EH (cell line): ENCODE results near the gene ARHGEF2.
A peak's percentile ranks its signal among the peaks of the same experiment; 100 is the strongest.

Experiments used
- DNase-seq: peaks from one replicate; pipeline ENCODE4 v3.0.0-alpha.2; 2015; ENCODE audit warnings: low read depth

Gene ARHGEF2

DNA sequence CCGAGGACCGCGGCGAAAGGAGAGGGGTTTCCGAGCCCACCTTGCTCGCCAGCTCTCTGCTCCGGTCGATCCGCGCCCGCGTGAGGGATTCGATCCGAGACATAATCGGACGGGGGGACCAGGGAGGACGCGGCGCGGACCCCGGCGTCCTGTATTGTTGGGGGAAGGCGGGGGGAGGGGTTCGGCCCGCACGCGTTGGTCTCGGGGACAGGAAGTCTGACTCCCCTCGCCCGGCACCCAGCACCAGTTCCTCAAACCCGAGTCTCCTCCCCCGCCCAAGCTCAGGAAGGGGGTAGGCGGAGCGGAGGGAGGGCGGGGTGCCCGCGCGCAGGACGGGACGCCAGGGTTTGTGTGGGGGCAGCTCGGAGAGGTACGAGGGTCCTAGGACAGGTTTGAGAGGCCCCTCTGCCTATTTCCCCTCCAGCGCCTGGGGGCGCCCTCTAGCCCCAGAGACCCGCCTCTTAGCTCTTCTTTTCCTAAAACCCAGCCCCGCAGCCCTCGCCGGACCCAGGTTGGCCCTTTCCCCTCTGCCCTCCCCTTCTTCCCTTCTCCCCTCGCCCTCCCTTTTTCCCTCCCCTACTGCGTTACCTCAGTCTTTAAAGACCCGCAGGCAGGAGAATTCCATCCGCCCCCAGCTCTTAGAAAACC is at the start of gene ARHGEF2:
Gene ARHGEF2 (minus strand): TSS at position 223 of the 648 bp plus-strand sequence. CDS start 120 bp downstream, at position 103.
- peak; percentile 85 for DNase-seq

DNA sequence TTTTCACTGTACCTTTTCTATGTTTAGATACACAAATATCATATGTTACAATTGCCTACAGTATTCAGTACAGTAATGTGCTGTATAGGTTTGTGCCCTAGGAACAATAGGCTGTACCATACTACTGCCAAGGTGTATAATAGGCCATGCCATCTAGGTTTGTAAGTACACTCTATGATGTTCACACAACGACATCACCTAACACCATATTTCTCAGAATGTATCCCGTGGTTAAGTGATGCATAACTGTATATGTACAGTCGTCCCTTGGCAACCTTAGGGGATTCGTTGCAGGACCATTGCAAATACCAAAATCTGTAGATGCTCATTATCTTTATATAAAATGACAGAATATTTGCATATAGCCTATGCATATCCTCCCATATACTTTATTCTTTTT is 48.2 kb upstream of the ARHGEF2 start:
- DNase-seq, result no peak

DNA sequence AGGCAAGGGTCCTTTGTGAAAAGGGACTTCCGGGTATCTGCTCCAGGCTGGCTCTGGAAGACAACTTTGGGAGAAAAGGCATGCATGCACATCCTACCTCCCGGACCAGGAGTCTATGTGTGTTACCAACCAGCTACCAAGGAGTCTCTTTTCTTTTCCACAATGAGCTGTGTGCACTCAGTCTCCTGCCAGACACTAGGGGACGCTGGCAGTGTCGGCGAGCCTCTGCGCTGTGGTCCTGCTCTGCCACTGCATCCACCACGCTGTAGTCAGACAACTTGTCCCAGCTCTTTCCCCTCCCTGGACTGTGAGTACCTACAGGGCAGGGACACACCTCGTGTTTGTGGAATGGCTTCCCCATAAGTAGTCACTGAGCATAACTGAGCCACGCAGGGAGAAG is 47.5 kb upstream of the ARHGEF2 start:
- peak; percentile 51 for DNase-seq

DNA sequence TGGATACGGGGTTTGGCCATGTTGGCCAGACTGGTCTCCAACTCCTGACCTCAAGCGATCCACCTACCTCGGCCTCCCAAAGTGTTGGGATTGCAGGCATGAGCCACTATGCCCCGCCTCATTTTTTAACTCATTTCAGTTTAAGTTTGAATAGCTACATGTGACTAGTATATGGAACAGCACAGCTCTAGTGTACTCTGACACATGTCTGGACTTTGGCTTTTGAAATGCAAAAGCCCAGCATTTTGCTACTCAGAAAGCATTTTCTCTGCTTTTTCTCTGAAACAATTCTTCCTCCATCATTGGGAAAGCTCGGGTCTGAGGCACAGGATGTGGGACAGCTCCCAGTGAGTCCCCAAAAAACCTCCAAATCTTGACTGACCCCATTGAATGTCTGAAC is 46.5 kb upstream of the ARHGEF2 start:
- DNase-seq, result no peak

DNA sequence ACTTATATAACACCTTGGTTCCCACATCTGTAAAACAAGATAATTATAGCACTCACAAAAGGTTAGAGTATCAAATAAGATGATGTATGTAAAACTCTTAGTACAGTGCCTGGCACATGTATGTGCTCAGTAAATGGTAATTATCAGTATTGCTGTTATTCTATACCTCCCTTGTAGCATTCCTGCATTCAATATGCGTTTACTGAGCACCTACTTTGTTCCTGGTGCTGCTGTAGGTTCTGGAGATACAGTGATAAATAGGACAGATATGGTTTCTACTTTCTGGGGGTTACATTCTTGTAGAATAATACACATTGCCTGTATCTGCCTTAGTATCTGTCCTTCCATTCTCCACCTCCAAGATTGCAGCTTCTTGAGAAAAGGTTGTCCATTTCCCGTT is 43.6 kb upstream of the ARHGEF2 start:
- no peak for DNase-seq

DNA sequence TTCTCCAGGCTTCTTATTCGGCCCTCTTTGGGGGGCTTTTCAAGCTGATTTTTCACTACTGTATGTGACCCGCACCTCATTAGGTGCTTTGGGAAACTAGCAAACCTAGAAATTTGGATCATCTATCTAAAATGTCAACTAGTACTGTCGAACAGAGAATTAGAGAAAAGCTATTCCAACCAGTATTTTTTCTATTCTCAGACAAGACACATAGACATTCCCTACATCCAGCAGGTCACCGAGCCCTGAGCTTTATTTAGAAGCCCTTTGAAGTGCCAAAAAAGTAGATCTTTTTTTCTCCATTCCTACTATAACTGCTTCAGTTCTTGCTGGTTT is 42.7 kb upstream of the ARHGEF2 start:
- no peak for DNase-seq

DNA sequence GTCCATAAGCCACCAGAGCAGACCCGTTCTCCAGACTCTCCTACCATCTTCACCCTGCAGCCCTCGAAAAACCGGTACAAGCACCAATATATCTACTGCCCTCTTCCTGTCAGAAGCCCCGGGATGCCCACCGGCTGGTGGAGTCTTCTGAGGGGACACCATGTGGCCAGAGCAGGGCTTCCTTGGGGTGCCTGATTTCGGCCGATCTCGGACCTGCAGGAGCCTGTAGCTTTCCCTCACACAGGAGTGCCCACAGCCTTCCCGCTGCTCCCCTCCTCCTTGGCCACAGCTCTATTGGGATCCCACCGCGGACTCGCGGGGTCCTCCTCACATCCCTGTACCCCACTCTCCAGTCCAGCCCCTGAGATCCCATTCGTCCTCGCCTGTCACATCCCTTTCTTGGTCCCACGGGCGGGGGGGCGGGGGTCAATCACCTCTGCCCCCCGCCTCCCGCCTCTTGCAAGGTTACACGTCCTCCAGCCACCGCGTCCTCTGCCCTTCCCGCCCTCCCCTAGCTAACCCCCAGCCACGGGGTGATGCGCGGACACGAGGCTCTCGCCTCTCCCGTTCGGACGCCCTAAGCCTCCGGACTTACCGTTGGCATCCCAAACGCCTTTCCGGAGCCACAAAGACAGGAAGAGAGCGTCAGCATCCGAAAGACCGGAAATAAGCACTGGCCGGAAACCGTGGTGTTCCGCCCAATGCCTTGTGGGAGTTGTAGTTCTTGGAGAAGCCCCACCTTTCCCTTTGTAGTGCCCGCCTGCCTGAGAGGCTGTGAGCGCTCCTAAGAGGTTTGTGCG is 42.1 kb upstream of the ARHGEF2 start, which contains the start of gene SSR2:
Gene SSR2 (minus strand): TSS at position 659 of the 800 bp plus-strand sequence. CDS start 784 bp downstream, outside the sequence.
- DNase-seq, result peak; percentile 94

DNA sequence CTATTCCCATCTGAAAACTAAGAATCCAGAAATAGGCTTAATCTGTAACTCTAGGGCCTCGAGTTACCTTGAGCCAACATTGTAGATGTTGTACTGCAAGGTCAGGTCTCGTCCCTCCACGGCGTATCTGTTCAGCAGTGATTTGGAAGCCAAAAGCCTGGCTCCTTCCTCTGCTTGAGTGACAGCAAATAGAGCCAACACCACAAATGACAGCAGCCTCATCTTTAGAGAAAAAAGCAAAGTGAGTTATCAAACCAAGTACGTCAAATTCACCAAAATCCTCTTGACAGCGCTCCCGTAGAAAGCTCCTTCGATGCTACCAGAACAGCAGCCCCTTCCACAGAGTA is 41.6 kb upstream of the ARHGEF2 start:
- DNase-seq, result no peak

DNA sequence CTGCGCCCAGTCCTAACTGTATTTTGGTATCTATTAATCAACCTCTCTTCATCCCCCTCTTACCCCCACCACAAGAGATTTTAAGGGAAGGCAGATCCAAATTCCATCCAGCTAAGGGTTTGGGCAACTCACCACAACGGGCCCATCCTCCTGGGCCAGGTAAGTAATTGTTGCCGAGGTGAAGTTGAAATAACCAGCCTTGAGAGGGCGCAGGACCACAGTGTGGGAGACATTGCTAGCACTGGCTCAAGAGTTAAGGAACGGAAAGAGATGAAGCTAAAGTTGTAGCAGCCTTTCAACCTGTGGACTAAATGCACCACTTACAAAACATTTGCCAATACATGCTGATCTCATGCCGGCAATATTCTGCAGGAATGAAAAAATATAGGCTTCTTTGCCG is 36.5 kb upstream of the ARHGEF2 start:
- no peak for DNase-seq

DNA sequence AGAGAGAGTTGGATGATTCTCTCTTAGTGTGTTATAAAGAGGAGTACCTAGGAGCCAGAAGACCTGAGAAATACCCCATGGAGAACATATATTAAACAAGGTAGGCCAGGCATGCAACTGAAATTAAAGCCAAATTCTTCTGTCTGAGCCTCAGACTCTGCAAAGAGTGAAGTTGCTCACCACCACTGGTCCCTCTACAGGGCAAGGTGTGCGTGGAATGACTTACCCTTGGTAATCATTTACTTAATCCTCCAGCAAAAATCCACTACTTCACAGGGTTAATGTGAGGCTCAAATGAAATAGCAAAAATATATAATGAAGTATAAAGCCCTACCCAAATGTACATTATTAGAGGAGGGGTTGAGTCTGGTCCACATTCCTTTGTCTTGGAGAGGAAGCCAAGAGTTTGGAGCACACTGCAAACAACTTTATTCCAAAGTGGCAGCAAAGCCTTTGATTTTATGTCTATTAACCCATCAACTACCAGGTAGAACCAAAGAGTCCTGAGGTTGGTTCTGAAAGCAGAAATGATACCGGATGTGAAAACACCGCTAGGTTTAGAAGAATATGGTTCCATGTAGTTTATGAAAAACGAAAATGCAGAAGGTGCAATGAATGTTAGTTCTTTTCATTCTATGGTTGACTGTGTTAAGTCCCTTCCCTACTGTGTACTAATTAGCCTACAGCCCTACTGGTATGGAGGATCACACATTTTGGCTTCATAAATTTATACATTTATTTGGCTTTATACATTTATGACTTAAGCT is 33.9 kb upstream of the ARHGEF2 start:
- DNase-seq, result no peak

DNA sequence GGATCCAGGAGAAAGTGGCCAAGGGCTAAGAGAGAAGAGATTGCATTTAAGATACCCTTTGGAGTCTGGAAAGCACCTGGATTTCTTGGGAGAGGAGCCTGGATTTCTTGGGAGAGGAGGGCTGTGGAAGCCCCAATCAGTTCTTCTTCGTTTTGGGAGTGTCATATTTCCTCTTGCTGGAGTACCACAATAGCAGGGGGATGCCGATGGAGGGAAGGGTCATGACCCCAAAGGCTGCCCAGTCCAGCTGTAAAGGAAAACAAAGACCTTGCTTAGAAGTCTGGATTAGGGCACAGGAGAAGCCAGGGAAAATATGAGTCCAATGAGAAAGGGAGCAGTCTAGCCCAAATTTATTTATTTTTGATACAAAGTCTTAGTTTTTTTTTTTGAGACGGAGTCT is 31.1 kb upstream of the ARHGEF2 start:
- no peak for DNase-seq

DNA sequence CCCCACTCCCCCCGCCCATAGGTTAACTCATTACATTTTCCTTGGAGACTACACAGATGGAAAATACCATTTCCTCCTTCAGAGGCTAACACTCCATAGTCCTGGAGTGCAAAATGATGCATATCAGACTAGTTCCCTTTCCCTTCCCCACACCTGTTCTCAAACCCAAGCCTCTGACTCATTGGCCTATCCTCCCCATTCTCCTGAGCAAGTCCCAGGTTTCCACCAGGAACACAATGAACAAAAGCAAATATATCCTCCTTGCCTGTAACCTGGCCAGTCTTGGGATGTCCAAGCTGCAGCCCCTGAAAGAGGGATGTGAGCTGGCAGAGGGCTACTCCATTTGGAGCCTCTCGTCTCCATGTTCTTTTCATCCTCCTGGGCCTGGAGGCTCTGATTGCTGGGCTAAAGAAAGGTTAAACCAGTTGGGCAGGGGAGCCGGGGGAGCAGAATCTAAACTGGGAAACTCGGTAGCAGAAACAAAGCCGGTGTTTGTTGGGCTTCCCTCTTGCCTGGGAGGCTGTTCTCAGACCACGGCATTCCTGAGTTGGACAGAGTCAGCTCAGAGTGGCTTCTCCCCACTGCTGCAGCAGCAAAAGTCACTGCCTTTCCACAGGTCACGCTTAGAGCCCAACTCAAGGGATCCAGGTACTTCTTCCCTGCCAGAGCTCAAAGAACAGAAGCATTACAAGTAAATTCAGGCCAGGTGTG is 28.5 kb upstream of the ARHGEF2 start:
- peak; percentile 32 for DNase-seq

DNA sequence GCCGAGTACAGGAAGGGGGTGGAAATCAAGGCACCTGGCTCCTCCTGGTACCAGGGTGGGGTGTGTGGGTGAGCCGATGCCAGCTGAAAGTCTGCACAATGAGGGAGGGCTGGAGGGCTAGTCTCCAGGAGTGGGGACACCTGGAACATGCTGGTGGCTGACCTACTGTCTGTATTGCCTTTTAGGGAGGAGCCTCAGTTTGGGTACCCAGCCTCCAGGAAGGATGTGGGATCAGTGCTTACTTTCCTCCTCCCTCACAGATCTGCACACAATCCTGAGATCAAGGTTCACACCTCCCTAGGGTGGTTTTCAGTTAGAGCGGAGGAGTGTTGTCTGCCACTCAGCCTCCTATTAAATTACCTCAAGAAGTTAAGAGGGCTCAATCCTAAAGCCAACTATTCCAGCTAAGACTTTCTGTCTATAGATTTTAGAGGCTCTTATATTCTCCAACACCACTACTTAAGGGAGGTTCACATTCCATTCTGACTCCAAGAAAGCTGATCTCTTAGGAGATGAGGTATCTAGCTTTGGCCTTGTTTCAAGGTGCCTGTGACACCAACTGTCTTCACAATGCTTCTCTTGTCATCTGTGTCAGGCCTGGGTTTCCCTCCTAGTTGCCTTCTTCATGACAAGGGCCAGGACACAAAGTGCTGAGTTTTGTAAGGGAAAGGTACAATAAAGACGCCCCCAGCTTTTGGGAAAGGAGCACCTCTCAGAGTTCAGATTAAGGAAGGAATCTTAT is 26.7 kb upstream of the ARHGEF2 start:
- peak; percentile 25 for DNase-seq

DNA sequence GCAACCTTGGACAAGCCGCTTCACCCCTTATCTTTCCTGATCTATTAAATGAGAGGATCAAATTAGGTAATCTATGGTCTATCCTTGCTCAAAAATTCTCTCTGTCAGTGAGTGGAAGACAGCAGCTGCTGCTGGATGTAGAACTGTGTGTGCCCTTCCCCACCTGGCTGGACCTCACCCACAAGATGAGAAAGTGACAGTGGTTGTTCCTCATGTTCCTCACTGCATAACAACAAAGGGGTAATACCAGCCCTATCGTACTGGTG is 25.5 kb upstream of the ARHGEF2 start:
- no peak for DNase-seq

DNA sequence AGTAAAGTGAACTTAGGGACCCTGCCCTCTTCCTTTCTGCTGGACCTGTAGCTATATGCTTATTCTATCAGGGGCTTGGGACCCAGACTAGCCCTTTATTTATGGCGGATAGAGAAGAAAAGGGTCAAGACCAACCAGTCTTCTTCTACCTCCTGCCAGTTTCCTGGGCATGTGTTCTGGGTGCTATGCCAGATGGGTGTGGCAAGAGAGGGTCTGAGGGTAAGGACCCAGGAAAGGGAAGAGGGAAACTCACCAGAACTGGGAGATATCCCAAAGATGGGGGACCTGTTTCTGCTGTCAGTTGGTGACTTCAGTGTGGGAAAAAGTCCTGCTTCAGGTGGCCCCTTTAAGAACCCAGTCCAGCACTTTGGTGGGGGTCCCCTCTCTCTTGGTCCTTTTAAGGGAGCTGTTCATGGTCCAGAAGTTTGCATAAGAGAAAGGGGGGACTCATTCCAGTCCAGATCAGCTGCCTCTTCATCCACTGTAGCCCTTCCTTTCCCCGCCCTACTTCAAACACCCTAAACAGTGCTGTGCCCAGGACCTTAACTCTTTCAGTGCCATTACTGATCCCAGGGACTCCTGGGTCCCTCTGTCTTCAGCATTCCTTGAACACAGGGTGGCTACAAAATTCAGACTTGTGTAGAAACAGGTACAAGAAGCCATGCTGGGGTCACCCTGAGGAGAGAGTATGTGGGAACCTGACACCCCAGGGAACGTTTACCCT is 24.0 kb upstream of the ARHGEF2 start:
- no peak for DNase-seq

DNA sequence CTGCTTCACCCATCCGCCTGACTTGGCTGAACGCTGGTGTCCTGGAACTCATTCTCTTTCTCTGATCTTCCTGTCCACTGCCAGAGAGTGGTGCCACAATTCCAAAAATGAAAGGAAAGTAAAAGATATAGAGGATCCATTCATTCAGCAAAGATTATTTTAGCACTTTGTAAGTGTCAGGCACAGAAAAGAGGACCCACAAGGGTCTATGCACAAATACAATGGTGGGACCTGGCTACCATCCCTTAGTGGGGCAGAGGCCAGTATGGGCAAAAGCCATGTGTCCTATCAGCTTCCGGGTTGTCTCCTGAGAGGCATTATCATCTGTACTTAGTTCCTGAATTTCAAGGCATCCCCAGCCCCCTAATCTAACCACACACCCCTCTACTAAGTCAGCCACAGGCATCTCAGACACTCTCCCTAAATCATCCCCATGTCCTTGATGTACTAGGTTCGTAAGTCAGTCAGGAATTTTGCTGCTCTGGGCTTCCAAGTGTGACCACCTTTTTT is 23.4 kb upstream of the ARHGEF2 start:
- DNase-seq, result peak; percentile 51

DNA sequence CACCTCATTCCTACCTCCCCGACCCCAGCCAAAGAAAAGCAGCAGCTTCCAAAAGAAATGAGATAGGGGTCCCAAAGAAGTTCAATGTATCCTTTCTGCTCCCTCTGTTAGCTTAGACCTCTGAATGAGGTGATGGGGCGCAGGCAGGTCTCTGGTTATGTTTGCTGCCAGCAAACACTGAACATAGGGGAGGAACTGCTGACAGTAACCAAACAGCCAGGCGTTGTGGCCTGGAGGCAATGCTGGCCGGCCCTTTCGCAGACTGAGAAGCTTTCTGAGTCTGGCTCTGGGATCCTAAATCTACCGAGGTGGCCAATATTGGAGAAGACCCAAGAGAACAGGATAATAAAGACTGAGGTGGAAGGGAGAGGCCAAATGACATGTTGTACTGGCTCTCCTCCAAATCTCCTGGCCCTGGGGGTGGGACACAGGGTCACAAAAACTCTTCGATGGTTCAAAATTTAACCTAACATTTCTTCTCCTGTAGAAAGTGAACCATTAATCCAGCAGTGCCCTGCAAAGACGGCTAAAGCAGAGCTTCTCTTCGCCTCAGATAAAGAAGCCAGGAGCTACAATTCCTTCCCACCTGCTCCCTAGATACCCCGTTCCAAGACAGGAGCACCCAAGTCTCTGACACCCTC is 22.8 kb upstream of the ARHGEF2 start:
- DNase-seq, result no peak

DNA sequence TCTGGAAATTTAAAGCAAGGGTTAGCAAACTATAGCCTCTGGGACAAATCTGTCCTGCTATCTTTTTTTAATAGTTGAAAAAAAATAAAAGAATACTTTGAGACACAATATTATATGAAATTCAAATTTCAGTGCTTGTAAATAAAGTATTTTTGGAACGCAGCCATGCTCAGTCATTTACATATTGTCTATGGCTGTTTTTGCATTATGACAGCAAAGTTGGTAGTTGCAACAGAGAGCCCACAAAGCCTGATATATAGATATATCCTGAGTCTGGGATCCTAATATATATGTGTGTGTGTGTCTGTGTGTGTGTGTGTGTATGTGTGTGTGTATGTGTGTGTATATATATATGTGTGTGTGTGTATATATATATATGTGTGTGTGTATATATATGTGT is 21.6 kb upstream of the ARHGEF2 start:
- DNase-seq, result no peak

DNA sequence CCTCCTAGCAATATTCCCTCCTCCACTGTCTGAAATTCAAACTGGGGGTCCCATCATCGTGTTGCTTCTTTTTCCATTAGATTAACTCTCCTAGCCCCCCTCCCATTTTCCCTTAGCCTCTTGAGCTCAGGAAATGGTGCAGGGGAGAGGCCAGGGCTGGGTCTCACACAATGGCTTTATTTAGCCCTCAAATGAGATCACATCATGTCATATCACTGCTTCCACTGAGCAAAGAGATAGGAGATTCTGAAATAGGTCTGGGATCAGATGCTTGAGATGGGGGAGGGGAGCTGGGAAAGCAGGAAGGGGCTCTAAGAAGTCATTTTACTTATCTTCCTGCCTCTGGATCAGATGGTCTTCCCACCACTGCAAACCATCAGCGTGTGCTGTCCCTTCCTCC is 17.8 kb upstream of the ARHGEF2 start:
- DNase-seq, result no peak

DNA sequence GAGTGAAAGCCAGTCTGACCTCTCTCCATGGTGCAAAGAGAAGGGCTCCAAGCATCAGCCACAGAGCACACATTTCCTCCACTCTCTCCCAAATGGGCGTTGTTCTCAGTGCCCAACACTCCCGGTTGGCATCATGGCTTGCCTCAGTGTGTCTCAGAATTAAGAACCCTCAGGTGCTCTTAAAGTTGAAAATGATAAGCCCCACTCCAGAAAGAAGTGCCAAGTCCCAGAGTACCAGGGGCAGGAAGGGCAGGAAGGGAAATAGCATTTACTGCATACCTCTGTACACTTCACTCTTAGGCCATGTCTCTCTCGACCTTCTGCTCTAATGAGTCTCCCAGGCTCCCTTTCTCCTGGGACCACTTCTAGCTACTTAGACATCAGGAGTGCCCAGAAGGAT is 15.2 kb upstream of the ARHGEF2 start:
- DNase-seq, result no peak
